ENCODE results near the gene FPGS.
A peak's percentile ranks its signal among the peaks of the same experiment; 100 is the strongest.

The FPGS gene

GRCh38 chr9:127788337-127789011 lies 14.2 kb upstream of the FPGS start:
- no peak for DNase-seq (ENCODE audit: low spot score)

- DNase-seq (ENCODE audit: low spot score) = no peak
Measured at GRCh38 chr9:127789179-127789578, 13.5 kb upstream of the FPGS start.

- no peak for DNase-seq (ENCODE audit: low spot score)
Measured at GRCh38 chr9:127790094-127790855, 12.4 kb upstream of the FPGS start.

- no peak for DNase-seq (ENCODE audit: low spot score)
Measured at GRCh38 chr9:127791085-127791484, 11.6 kb upstream of the FPGS start.

GRCh38 chr9:127792417-127793031 lies 10.2 kb upstream of the FPGS start:
- no peak for DNase-seq (ENCODE audit: low spot score)

- peak; percentile 87 for DNase-seq (ENCODE audit: low spot score)
Measured at GRCh38 chr9:127793093-127793708, 9.5 kb upstream of the FPGS start.

- no peak for DNase-seq (ENCODE audit: low spot score)
Measured at GRCh38 chr9:127794001-127794791, 8.5 kb upstream of the FPGS start.

- no peak for DNase-seq (ENCODE audit: low spot score)
Measured at GRCh38 chr9:127796225-127796813, 6.4 kb upstream of the FPGS start.

- DNase-seq (ENCODE audit: low spot score) = no peak
Measured at GRCh38 chr9:127796852-127797370, 5.8 kb upstream of the FPGS start.

GRCh38 chr9:127801955-127802575 lies 617 bp upstream of the FPGS start:
- DNase-seq (ENCODE audit: low spot score) = no peak

- DNase-seq (ENCODE audit: low spot score) = peak; percentile 61
Measured at GRCh38 chr9:127803507-127804352, 1.0 kb downstream of the FPGS start.

- no peak for DNase-seq (ENCODE audit: low spot score)
Measured at GRCh38 chr9:127805620-127806019, 2.9 kb downstream of the FPGS start.

GRCh38 chr9:127806871-127807270 lies 4.2 kb downstream of the FPGS start:
- DNase-seq (ENCODE audit: low spot score) = no peak

GRCh38 chr9:127808347-127809001 lies 5.8 kb downstream of the FPGS start:
- DNase-seq (ENCODE audit: low spot score) = no peak

GRCh38 chr9:127809002-127809539 lies 6.4 kb downstream of the FPGS start:
- DNase-seq (ENCODE audit: low spot score) = no peak

GRCh38 chr9:127809540-127810377 lies 7.1 kb downstream of the FPGS start:
- no peak for DNase-seq (ENCODE audit: low spot score)

GRCh38 chr9:127810378-127811187 lies 7.9 kb downstream of the FPGS start:
- no peak for DNase-seq (ENCODE audit: low spot score)

Data from cerebellar cortex (tissue), 1 donor.